ENCODE data around the gene DEUP1. TPM values are rescaled to one million over a fixed set of nuclear protein-coding genes. Genes with fewer than 3 reads are reported as not detected.

The DEUP1 gene
- total RNA-seq, 3 donors from 2014 or later (not counting 1 experiment from before 2014, with no cell fraction given) = not detected

- H3K9me3 Mint-ChIP-seq = peaks cover 0 to 2% of the 10 kb centered on the region in 2 donors
- Histone ChIP-seq H3K4me3 (ENCODE audit: low read length) (no peak overlapping the region), H3K4me1 (ENCODE audit: control insufficient read depth, insufficient read depth, low read length) (no peaks in the 10 kb centered on the region), H3K36me3 (ENCODE audit: control insufficient read depth, insufficient read depth, low read length) (no peaks in the 10 kb centered on the region), H3K27ac (ENCODE audit: low read length) (no peak overlapping the region), H3K9me3 (ENCODE audit: control insufficient read depth, insufficient read depth, low read length) (no peaks in the 10 kb centered on the region), H3K27me3 (ENCODE audit: control insufficient read depth, insufficient read depth, low read length) (no peaks in the 10 kb centered on the region)
- DNase-seq (no peak), ATAC-seq (no peak)
- peaks cover 0 to under 1% of the 10 kb centered on the region in 2 donors for H3K4me1 Mint-ChIP-seq
- no peak for TF ChIP-seq CTCF (IDR thresholded peaks at IDR 0.05)
- no peaks in the 10 kb centered on the region for H3K36me3 Mint-ChIP-seq
- H3K4me3 Mint-ChIP-seq = no peak overlapping the region
- intact Hi-C loops (cut with micrococcal nuclease) = no loop called here
- WGBS (ENCODE audit: insufficient coverage) = no CpG with 5 or more reads among the region's 2 CpGs
- no peaks in the 10 kb centered on the region for H3K27me3 Mint-ChIP-seq (ENCODE audit: low read depth in 2 of 2)
- no peak overlapping the region for H3K27ac Mint-ChIP-seq
These were observed 41.8 kb upstream of the DEUP1 start for GRCh38 chr11:93288767-93289166.

- Histone ChIP-seq H3K36me3 (ENCODE audit: control insufficient read depth, insufficient read depth, low read length) (no peaks in the 10 kb centered on the region), H3K27ac (ENCODE audit: low read length) (no peak overlapping the region), H3K27me3 (ENCODE audit: control insufficient read depth, insufficient read depth, low read length) (no peaks in the 10 kb centered on the region), H3K4me3 (ENCODE audit: low read length) (no peak overlapping the region), H3K4me1 (ENCODE audit: control insufficient read depth, insufficient read depth, low read length) (no peaks in the 10 kb centered on the region), H3K9me3 (ENCODE audit: control insufficient read depth, insufficient read depth, low read length) (no peaks in the 10 kb centered on the region)
- Mint-ChIP-seq H3K4me1 (peaks cover 0 to 6% of the 10 kb centered on the region in 2 donors), H3K36me3 (no peaks in the 10 kb centered on the region), H3K4me3 (no peak overlapping the region), H3K27ac (no peak overlapping the region), H3K27me3 (ENCODE audit: low read depth in 2 of 2) (no peaks in the 10 kb centered on the region), H3K9me3 (peaks cover 0 to 2% of the 10 kb centered on the region in 2 donors)
- ATAC-seq (no peak), DNase-seq (no peak)
- intact Hi-C loops (cut with micrococcal nuclease) = no loop called here
- WGBS (ENCODE audit: insufficient coverage) = 68% methylated on average over 5 of the region's 5 CpGs
- TF ChIP-seq CTCF (IDR thresholded peaks at IDR 0.05) = no peak
These were observed 40.6 kb upstream of the DEUP1 start for GRCh38 chr11:93289782-93290463.

- Mint-ChIP-seq H3K4me1 (peaks cover 0 to 6% of the 10 kb centered on the region in 2 donors), H3K4me3 (no peak overlapping the region), H3K36me3 (no peaks in the 10 kb centered on the region), H3K27me3 (ENCODE audit: low read depth in 2 of 2) (no peaks in the 10 kb centered on the region), H3K9me3 (peaks cover 0 to 2% of the 10 kb centered on the region in 2 donors), H3K27ac (no peak overlapping the region)
- Histone ChIP-seq H3K27ac (ENCODE audit: low read length) (no peak overlapping the region), H3K9me3 (ENCODE audit: control insufficient read depth, insufficient read depth, low read length) (no peaks in the 10 kb centered on the region), H3K4me3 (ENCODE audit: low read length) (no peak overlapping the region), H3K36me3 (ENCODE audit: control insufficient read depth, insufficient read depth, low read length) (no peaks in the 10 kb centered on the region), H3K4me1 (ENCODE audit: control insufficient read depth, insufficient read depth, low read length) (no peaks in the 10 kb centered on the region), H3K27me3 (ENCODE audit: control insufficient read depth, insufficient read depth, low read length) (no peaks in the 10 kb centered on the region)
- no peak for ATAC-seq
- no peak for TF ChIP-seq CTCF (IDR thresholded peaks at IDR 0.05)
- WGBS (ENCODE audit: insufficient coverage) = 87% methylated on average over 1 of the region's 1 CpG
- intact Hi-C loops (cut with micrococcal nuclease) = no loop called here
- DNase-seq = no peak
These were observed 39.4 kb upstream of the DEUP1 start for GRCh38 chr11:93291110-93291509.

- Histone ChIP-seq H3K36me3 (ENCODE audit: control insufficient read depth, insufficient read depth, low read length) (no peaks in the 10 kb centered on the region), H3K9me3 (ENCODE audit: control insufficient read depth, insufficient read depth, low read length) (no peaks in the 10 kb centered on the region), H3K4me1 (ENCODE audit: control insufficient read depth, insufficient read depth, low read length) (no peaks in the 10 kb centered on the region), H3K4me3 (ENCODE audit: low read length) (no peak overlapping the region), H3K27ac (ENCODE audit: low read length) (no peak overlapping the region), H3K27me3 (ENCODE audit: control insufficient read depth, insufficient read depth, low read length) (no peaks in the 10 kb centered on the region)
- Mint-ChIP-seq H3K4me3 (no peak overlapping the region), H3K27ac (no peak overlapping the region), H3K4me1 (peaks cover 0 to 6% of the 10 kb centered on the region in 2 donors), H3K36me3 (no peaks in the 10 kb centered on the region), H3K9me3 (no peaks in the 10 kb centered on the region), H3K27me3 (ENCODE audit: low read depth in 2 of 2) (peaks cover 0 to 5% of the 10 kb centered on the region in 2 donors)
- ATAC-seq (no peak), DNase-seq (no peak)
- WGBS (ENCODE audit: insufficient coverage) = 82% methylated on average over 1 of the region's 1 CpG
- intact Hi-C loops (cut with micrococcal nuclease) = no loop called here
- no peak for TF ChIP-seq CTCF (IDR thresholded peaks at IDR 0.05)
These were observed 38.6 kb upstream of the DEUP1 start for GRCh38 chr11:93291898-93292297.

Data from natural killer cell (primary cell).